ENCODE measurements around the gene ATP5PO.

DNA sequence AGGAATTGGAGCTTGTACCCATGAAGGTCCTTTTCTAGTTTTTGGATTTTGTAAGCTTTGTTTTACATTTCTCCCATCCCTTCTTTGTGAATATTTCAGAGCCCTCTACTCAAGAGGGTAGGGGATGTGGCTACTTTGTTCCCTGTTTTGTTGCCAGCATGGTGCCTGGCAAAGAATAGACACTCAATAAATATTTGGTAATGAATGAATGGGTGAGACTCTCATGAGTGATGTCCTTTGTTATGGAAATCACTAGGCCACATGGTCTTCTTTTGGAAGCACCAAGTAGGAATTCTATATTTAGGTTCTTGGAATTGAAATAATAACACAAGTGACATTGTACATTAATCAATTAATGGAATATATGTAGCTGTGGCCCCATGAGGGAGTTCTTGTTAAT, 26.8 kb upstream of the ATP5PO start:
- TF ChIP-seq, protein P1, sequence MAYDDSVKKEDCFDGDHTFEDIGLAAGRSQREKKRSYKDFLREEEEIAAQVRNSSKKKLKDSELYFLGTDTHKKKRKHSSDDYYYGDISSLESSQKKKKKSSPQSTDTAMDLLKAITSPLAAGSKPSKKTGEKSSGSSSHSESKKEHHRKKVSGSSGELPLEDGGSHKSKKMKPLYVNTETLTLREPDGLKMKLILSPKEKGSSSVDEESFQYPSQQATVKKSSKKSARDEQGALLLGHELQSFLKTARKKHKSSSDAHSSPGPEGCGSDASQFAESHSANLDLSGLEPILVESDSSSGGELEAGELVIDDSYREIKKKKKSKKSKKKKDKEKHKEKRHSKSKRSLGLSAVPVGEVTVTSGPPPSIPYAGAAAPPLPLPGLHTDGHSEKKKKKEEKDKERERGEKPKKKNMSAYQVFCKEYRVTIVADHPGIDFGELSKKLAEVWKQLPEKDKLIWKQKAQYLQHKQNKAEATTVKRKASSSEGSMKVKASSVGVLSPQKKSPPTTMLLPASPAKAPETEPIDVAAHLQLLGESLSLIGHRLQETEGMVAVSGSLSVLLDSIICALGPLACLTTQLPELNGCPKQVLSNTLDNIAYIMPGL (CRISPR knock-in tag; IDR thresholded peaks at IDR 0.05): no peak
- TF ChIP-seq CTCF (IDR thresholded peaks at IDR 0.05): no peak
- TF ChIP-seq, protein P2, sequence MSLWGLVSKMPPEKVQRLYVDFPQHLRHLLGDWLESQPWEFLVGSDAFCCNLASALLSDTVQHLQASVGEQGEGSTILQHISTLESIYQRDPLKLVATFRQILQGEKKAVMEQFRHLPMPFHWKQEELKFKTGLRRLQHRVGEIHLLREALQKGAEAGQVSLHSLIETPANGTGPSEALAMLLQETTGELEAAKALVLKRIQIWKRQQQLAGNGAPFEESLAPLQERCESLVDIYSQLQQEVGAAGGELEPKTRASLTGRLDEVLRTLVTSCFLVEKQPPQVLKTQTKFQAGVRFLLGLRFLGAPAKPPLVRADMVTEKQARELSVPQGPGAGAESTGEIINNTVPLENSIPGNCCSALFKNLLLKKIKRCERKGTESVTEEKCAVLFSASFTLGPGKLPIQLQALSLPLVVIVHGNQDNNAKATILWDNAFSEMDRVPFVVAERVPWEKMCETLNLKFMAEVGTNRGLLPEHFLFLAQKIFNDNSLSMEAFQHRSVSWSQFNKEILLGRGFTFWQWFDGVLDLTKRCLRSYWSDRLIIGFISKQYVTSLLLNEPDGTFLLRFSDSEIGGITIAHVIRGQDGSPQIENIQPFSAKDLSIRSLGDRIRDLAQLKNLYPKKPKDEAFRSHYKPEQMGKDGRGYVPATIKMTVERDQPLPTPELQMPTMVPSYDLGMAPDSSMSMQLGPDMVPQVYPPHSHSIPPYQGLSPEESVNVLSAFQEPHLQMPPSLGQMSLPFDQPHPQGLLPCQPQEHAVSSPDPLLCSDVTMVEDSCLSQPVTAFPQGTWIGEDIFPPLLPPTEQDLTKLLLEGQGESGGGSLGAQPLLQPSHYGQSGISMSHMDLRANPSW (CRISPR knock-in tag; conservative IDR thresholded peaks at IDR 0.05; ENCODE audit: low read depth): no peak
- no peak for TF ChIP-seq NR1H2 (CRISPR knock-in tag; IDR thresholded peaks at IDR 0.05)
- TF ChIP-seq MLX (CRISPR knock-in tag; IDR thresholded peaks at IDR 0.05): no peak
- TF ChIP-seq ETV6 (CRISPR knock-in tag; IDR thresholded peaks at IDR 0.05): no peak

Data from WTC11 (cell line).